Activated CD4-positive, alpha-beta T cell treated with anti-CD3 and anti-CD28 coated beads, Interleukin-10, Interleukin-2, amounts not matched to agents 100 ng/mL and 50 ng/mL, durations not matched to agents 16 hours and 8 hours (primary cell): ENCODE data around the gene LARGE1.

Source experiments
- DNase-seq: peaks from one replicate; pipeline ENCODE4 v3.0.0-alpha.2; 2020

The LARGE1 gene

DNA sequence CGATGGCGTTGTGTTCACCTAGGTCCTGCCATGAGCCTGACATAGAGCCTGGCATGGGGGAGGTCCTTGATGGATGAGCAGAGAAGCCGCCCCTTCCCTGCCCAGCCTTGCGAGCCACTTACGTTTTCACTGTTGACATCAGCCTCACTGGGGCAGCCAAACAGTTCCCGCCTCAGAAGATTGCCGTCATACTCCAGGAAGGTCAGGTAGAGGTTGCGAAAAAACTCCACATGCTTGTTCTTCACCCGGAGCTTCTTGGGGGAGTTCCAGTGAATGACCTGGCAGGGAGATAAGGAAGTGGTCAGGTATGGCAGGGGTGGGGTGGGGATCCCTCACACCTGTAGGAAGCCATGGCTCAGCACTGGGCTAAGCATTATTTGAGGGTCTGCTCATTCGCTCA lies 582.8 kb downstream of the LARGE1 start:
- DNase-seq, result no peak

DNA sequence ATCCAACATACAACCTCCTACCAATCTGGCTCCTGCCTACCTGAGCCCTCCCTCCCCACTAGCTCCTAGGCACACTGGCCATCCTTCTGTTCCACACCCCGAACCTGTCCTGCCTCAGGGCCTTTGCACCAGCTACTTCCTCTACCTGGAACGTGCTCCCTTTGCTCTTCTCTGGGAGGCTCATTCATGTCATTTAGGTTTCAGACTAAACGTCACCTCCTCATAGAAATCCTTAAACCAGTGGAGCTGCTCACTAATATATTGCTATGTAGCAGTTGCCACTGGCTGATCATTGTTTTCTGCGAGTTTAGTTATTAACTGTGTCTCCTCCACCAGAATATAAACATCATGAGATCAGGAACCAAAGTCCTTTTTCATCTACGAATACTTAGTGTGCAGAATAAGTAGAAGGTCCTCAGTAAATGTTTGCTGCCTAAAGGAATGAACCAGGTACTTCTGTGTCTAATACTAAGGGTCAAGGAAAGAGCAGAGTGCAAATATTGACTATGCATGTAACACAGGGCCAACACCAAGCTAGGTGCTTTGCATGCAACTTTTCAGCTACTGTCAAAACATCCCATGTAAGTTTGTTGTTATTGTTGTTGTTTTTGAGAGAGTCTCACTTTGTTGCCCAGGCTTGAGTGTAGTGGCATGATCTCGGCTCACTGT lies 584.5 kb downstream of the LARGE1 start:
- DNase-seq, result no peak

DNA sequence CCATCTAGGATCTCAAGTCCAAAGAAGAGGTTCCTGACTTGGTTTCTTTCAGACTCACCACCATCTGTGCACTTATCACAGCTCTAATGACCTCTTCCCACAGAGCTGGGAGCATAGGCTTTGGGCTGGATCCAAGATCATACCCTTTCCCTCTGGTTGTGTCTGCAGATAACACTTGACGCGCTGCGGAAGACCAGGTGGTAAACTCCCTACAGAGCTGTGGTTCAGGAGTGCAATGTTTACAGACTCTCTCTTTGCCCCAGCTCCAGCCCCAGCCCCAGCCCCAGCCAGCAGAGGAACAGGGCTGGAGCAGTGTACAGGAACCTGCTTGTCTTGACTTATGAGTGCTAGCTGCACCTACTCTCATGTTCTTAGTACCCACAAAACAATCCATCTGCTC lies 587.7 kb downstream of the LARGE1 start:
- DNase-seq, result no peak

DNA sequence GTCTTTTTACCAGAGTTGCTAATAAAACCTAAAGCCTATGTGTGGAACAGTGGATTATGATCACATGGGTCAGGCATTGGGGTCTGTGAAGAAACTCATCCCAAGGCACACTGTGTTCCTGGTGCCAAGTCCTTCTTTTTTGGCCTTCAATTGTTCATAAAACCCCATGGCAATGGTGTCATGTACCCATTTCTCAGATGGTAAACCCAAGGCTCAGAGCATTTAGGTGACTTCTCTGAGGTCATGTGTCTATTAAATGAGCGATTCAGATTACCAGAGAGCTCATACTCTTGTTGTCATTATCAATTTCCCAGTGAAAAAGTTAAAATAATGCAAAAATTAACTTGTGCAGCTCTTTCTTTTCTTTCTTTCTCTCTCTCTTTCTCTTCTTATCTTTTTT lies 589.3 kb downstream of the LARGE1 start:
- DNase-seq, result no peak

DNA sequence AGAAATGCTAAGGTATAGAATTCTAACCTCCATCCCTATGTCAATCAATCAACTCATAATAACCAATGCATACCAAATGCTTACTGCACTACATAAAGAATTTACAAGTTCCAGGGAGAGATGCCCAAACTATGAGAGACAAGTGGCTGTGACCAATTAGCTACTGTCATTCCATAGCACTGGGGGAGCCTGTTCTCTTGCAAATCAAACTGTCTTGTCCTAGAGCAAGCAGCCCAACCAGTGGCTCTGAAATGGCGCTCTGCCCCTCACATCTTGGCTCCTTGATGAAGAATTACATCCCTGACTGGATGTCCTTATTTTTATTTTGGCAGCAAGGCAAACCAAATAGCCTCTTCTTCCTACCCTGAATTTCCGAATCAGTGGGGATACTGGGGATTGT lies 589.7 kb downstream of the LARGE1 start:
- DNase-seq, result no peak

DNA sequence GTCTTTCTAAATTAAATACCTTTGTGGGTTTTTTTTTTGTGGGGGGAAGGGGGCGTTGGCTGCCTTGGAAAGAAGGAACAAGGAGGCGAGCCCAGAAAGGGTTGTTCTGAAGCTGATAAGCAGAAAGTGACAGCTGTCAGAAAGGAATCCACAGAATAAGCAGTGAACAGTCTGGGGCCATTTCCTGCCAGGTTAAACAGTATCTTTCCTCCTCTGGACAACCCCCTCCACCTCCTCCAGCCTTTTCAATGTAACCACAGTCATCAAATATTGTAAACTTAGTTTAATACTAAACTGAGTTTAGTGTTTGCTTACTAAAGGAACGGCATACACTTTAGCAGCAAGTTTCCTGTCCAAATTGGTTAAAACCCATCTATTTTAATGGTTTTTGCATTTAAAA lies 590.9 kb downstream of the LARGE1 start:
- DNase-seq, result no peak

DNA sequence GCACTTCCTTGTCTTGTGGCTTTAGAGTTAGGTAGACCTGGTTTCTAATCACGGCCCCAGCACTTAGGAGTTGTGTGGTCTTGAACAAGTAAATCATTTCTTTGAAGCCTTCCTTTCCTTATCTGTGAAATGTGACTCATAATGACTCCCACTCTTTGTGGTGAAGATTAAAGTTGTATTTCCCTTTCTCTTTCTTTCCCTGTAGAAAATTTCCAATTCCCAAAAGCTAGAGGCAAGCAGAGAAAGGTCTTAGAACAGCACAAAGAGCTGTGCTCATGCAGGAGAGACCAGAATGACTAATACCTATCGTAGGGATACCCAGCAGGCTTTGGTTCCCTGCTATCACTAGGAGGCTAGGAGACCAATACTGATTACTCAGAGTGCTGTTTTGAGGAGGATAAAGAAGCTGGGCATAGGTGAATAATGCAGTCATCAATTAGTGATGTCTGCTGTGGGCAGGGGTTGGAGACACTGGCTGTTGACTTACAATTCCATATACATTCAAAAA lies 591.4 kb downstream of the LARGE1 start:
- no peak for DNase-seq

DNA sequence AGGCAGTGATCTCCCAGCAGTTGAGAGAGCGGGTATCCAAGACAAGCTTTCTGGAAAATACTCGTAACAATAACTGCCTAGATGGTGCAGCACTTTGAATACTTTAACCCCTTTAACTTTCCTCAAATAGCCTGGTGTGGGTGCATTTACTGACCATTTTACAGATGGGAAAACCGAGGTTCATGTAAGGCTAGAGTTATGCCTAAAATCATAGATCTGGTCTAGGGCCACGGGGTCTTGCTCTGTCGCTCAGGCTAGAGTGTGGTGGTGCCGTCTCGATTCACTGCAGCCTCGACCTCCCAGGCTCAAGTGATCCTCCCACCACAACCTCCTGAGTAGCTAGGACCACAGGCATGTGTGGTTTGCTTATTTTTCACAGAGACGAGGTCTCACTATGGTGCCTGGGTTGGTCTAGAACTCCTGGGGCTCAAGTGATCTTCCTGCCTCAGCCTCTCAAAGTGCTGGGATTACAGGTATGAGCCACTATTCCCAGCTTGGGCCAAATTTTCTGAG lies 592.9 kb downstream of the LARGE1 start:
- no peak for DNase-seq

DNA sequence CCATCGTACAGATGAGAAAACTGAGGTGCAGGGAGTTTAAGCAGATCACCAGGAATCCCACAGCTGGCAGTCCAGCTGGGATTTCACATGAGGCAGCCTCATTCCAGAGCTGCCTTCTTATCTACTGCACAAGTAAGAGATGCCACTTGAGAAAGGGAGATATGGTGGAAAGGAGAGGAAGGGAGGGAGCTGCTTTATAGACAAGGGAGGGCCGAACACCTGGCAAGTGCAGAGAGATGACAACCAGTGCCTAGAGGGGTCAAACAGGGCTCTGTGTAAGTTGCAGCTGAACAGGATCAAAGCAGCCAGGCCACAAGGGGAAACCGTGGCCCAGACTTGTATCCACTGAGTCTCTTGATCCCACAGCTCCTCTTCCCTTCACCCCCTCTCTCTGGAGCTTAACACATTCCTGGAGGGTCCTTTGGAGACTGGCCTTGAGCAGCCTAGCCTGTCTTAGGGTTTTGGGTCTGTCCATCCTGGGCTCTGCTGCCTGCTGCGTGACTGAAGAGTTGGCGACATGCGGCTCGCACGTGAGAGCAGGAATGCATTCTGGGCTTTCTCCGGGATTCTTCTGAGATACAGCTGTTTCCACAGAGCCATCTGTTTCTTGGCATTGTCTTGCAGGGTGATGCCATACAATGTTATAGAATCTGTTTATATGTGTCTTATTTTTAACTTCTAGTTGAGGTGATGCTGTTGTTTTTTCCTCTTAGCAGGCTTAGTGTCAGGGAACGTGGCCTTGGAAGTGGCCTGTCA lies 593.6 kb downstream of the LARGE1 start:
- no peak for DNase-seq

DNA sequence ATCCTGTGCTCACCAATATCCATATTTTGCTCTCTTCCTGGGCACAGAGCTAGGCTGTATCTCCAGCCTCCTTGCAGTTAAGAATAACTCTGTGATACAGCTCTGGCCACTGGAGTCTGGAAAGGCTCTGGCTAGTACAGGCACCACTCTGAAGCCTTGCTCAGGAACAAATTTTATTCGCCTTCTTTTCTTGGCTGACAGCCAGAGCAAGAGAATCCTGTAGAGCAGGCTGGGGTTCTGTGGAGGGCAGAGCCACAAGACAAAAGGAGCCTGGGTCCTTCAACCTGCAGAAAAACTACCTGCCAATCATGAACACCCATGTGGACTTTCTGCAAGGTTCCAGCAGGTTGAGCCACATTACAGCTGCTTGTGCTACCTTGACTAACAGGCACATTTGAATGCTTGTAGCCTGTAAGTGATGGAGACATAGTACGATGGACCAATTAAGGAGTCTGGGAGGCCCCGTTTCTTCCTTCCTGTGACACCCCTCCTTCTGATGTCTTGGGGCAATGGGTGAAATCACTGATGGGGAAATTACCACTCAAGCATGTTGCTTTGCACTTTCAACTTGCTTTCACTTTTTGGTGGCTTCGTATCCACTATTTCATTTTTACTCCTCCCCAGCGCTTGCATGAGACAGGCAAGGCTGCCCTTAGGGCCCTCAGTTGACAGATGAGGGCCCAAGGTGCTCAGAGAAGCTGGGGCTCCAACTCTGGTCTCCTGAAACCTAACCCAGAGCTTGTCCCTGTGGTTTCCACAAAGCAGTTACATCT lies 594.9 kb downstream of the LARGE1 start:
- DNase-seq, result no peak

DNA sequence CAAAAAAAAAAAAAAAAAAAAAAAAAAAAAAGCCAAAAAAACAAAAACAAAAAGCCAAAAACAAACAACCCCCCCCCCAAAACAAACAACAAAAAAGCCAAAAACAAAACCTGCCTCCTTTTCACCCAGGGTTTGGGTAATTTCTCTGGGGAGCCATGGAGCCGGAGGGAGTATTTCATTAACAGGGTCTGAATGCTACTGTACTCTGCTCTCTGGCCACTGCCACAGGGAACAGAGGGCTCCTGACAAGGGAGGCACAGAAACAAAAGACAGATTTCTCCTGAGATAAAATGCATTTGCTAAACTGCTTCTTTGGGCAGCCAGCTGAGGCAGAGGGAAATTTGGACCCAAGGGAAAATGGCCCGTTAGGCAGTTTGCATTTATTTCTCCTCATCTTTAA lies 596.0 kb downstream of the LARGE1 start:
- DNase-seq, result no peak

DNA sequence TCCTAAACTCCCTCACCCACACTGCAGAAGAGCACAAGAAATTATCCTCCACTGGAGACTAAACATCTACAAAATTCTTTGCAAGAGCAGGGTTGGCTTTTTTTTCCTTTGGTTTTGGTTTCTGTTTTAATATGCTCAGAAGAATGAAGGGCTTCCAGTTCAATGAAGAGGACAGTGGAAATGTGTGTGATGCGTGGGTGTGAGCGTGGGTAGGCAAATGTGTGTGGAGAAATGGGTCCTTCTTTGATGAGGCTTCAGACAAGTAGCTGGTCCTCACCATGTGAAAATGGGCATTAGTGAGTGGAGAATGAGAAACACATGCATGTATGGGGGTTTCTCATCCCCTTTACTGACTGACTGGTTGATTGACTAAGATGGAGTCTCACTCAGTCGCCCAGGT lies 598.8 kb downstream of the LARGE1 start:
- DNase-seq, result no peak

DNA sequence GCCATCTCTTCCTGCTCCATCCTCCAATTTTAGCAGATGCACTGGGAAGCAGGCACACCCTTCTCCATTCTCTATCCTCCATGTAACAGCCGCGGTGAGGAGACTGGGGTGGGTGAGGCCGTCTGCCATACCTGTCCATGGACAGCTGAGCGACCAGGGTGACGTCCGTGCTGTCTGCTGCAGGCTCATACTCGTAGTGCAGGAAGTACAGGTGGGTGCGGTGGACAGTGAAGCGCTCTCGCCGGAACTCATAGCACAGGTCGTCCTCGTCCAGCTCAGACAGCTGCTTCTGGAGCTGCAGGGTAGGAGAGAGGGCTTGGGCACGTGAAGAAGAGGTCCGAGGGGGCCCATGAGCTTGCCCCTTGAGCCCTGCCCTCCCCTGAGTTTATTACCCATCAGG lies 604.3 kb downstream of the LARGE1 start:
- no peak for DNase-seq

DNA sequence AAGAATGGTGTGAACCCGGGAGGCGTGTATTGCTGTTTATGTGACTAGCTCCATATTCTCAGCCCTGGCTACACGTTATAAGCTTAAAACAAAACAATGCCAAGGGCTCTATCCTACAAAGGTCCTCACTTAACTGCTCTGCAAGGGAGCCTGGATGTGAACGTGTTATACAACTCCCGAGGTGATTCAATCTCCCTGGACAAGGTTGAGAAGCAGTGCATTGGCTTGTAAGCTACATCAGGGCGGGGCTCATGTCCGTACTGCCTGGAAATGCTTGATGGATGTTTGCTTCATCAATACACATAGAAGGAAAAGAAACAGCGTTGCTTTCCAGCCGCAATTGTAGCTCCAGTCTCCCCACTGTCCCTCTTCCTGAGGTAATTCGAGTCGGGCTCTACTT lies 605.2 kb downstream of the LARGE1 start:
- DNase-seq, result no peak

DNA sequence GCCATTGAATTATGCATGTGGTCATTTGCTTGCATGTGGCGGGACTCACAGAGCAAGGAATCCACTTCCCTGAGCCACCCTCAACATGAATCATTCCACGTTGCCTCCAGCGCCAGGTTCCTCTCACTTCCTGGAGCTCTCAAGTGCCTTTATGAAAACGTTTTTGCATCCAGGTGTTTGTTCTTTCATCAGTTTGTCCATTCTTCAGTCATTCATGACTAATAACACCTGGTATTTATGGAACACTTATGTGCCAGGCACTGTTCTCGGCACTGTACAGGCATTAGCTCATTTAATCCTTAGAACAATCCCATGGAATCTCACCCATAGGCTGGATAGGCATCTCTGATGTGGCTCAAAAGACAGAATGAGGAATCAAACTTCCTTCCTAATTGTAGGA lies 606.0 kb downstream of the LARGE1 start:
- DNase-seq, result no peak

DNA sequence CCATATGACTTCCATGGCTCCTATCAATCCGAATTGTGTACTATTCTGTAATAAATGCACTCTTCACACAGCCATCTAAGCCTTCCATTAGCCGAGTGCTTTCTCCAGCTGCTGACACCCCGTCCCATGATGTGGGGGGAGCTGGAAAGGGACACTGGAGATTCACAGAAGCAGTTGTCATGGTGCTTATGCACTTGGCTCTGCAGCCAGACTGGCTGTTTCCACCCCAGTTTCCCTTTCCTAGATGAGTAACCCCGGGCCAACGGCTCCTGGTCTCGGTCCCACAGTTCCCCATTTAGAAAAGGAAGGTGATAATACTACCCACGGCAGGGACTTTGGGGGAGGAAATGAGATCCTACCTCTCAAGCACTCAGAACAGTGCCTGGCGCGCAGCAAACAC lies 617.2 kb downstream of the LARGE1 start:
- DNase-seq, result no peak

DNA sequence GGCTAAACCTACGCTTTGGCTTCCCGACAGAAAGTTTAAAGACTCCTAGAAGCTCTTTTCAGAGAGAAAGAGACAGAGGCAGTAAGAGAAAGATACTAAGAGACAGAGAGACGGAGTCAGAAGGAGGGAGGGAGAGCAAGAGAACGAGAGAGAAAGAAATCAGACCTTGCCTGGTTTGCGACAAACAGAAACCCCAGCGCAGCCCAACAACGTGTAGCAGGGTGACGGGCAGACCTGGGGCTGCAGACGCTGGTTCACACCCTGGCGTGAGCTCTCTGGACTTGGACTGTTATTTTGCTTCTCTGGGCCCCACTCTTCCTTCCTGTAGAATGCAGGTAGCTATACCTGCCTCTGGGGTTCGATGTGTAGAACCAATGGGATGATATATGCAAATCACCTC lies 617.7 kb downstream of the LARGE1 start:
- DNase-seq, result no peak

DNA sequence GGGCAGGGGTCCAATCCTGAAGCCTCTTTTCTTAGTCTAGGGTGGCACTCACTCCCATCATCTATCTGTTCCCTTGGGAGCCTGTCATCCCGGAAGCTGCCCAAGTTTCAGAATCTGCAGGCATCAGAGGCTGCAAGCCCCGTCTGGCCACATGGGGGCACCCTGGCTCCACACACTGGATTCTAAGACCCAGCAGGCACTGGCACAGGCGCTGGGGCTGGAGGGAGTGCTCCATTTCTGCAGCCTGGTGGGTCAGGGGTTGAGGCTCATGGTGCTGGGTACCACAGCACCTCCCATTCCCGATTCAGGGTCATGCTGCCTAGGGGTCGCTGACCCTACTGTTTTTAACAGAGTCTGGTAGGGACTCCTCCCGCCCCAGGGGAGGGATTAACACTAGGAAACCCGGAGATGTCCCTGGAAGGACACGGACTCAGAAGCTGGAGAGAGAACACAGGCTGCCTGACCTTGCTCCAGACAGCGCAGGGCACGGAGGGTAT lies 618.2 kb downstream of the LARGE1 start:
- DNase-seq, result peak; percentile 68

DNA sequence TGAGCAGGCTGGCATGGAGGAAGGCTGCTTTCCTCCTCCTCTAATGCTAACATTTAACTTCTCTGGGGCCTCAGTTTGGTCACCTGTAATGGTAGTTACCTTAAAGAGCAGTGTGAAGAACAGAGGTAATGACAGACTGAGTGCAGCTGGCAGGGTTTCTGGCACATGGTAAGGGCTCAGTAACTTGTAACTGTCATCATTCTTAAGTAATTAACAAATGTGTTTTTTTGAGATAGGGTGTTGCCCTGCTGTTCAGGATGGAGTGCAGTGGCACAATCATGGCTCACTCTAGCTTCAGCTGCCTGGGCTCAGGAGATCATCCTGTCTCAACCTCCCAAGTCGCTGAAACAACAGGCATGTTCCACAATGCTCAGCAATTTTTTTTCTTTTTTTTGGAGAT lies 620.1 kb downstream of the LARGE1 start:
- no peak for DNase-seq

DNA sequence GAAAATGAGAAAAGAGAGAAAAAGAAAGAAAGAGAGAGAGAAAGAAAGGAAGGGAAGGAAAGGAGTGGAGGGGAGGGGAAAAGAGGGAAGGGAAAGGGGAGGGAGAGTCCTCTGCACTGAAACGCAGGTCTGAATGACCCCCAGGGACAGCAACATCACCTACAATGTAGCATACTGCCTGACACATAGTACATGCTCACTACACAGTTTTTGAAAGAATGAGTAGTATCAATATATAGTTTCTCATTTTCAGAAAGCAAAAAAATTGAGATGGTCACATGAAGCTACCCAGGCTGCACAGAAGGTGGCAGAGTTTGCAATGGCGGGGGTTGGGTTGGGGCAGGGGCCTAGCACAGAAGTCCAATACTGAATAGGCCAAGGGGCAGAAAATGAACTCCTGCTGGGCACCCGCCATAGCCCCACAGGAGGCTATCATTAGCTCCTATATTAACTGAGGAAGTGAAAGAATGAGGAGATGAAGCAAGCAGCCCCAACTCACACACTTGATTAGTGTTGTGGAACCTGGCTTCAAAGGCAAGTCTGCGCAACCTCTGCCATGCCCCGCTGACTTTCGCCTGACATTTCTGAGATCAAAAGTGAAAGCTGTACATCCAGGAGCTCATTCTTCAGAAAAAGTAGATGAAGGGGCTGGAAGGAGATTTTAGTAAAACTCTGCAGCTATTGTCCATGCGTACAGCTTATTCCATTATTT lies 620.9 kb downstream of the LARGE1 start:
- no peak for DNase-seq

DNA sequence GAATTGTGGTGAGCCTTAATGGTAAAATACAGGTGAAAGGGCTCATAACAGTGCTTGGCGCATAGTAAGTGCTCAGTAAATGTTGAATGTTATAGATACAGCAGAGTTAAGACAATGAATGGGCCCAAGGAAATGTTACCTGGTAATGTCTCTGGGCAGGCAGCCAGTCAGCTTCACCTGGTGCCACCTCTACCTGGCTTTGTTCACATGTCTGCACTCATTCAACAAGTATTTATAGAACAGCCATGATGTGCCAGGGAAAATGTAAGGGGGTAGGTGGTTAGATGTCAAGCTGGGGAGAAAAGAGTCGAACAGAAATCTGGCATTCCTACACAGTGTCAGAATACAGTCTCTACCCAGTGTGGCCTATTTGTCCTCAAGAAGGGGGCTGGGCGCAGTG lies 623.3 kb downstream of the LARGE1 start:
- no peak for DNase-seq

DNA sequence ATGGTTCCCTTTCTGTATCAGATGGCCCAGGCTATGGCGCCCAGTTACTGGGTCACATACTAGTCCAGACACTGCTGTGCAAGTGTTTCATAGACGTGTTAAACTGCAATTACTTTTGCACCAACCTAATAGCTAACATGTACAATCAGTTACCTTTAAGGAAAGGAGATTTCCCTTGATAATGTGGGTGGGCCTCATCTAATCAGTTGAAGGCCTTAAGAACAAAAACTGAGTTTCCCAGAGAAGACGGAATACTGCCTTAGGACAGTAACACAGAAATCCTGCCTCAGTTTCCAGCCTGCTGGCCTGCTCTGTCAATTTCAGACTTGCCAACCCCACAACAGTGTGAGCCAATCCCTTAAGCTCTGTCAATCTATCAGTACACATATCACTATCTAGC lies 632.2 kb downstream of the LARGE1 start:
- DNase-seq, result no peak

DNA sequence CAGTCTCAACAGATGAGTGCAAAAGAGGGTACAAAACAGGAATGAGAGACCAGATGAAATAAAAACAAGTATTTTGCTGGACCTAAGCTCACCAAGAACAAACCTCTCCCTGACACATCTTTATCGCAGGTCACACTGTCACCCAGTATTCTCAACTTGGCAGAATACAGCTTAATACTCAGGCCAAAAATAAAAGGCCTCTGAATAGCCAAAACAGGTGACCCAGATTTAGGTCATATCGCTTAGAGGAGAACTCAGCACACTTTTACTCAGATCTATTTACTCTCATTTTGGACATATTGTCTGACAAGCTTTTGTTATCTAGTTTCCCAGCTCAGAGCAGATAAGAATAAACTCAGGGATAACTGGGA lies 645.2 kb downstream of the LARGE1 start:
- DNase-seq, result no peak
